Measurements from ENCODE around the gene NAA80.

The NAA80 gene

GRCh38 chr3:50322115-50322385, 22.8 kb upstream of the NAA80 start:
- no peaks in the 10 kb centered on the region for H3K27me3 ChIP-seq (ENCODE audit: control insufficient read depth in 5 of 5, insufficient read depth in 4 of 5, low read length in 5 of 5)
- H3K27ac ChIP-seq (ENCODE audit: low read depth, low read length) = peak overlapping the region; percentile 86
- H3K9ac ChIP-seq (ENCODE audit: low read length in 5 of 5) = peak overlapping the region in 3 of 5 donors; percentile 62 to 95 (median 76)
- H3K36me3 ChIP-seq (ENCODE audit: control insufficient read depth in 5 of 5, insufficient read depth in 5 of 5, low read length in 5 of 5) = peaks cover 0 to 43% (median 38%) of the 10 kb centered on the region in 5 donors
- H3K9me3 ChIP-seq (ENCODE audit: control insufficient read depth in 5 of 5, low read length in 5 of 5) = no peaks in the 10 kb centered on the region
- peaks cover 28 to 81% (median 78%) of the 10 kb centered on the region in 5 donors for H3K4me1 ChIP-seq (ENCODE audit: control insufficient read depth in 5 of 5, insufficient read depth in 5 of 5, low read length in 5 of 5)
- peak overlapping the region; percentile 46 to 95 (median 79) for H3K4me3 ChIP-seq (ENCODE audit: low read depth in 1 of 5, low read length in 5 of 5)

GRCh38 chr3:50321336-50322114, 22.3 kb upstream of the NAA80 start:
- H3K9me3 ChIP-seq (ENCODE audit: control insufficient read depth in 5 of 5, low read length in 5 of 5) = no peaks in the 10 kb centered on the region
- H3K36me3 ChIP-seq (ENCODE audit: control insufficient read depth in 5 of 5, insufficient read depth in 5 of 5, low read length in 5 of 5) = peaks cover 0 to 48% (median 43%) of the 10 kb centered on the region in 5 donors
- peak overlapping the region; percentile 59 to 95 (median 79) for H3K4me3 ChIP-seq (ENCODE audit: low read depth in 1 of 5, low read length in 5 of 5)
- peaks cover 29 to 82% (median 77%) of the 10 kb centered on the region in 5 donors for H3K4me1 ChIP-seq (ENCODE audit: control insufficient read depth in 5 of 5, insufficient read depth in 5 of 5, low read length in 5 of 5)
- H3K27me3 ChIP-seq (ENCODE audit: control insufficient read depth in 5 of 5, insufficient read depth in 4 of 5, low read length in 5 of 5) = no peaks in the 10 kb centered on the region
- peak overlapping the region; percentile 86 for H3K27ac ChIP-seq (ENCODE audit: low read depth, low read length)
- H3K9ac ChIP-seq (ENCODE audit: low read length in 5 of 5) = peak overlapping the region in 4 of 5 donors; percentile 76 to 95 (median 84)

- peak overlapping the region; percentile 72 to 95 (median 84) for H3K9ac ChIP-seq (ENCODE audit: low read length in 5 of 5)
- peak overlapping the region; percentile 86 for H3K27ac ChIP-seq (ENCODE audit: low read depth, low read length)
- peak overlapping the region; percentile 76 to 97 (median 81) for H3K4me3 ChIP-seq (ENCODE audit: low read depth in 1 of 5, low read length in 5 of 5)
- no peaks in the 10 kb centered on the region for H3K27me3 ChIP-seq (ENCODE audit: control insufficient read depth in 5 of 5, insufficient read depth in 4 of 5, low read length in 5 of 5)
- no peaks in the 10 kb centered on the region for H3K9me3 ChIP-seq (ENCODE audit: control insufficient read depth in 5 of 5, low read length in 5 of 5)
- H3K4me1 ChIP-seq (ENCODE audit: control insufficient read depth in 5 of 5, insufficient read depth in 5 of 5, low read length in 5 of 5) = peaks cover 29 to 86% (median 77%) of the 10 kb centered on the region in 5 donors
- peaks cover 0 to 47% (median 44%) of the 10 kb centered on the region in 5 donors for H3K36me3 ChIP-seq (ENCODE audit: control insufficient read depth in 5 of 5, insufficient read depth in 5 of 5, low read length in 5 of 5)
Measured at GRCh38 chr3:50320853-50321335, 21.7 kb upstream of the NAA80 start.

GRCh38 chr3:50319894-50320625, 20.9 kb upstream of the NAA80 start:
- Histone ChIP-seq H3K9ac (ENCODE audit: low read length in 5 of 5) (peak overlapping the region; percentile 72 to 95 (median 84)), H3K36me3 (ENCODE audit: control insufficient read depth in 5 of 5, insufficient read depth in 5 of 5, low read length in 5 of 5) (peaks cover 0 to 46% (median 44%) of the 10 kb centered on the region in 5 donors), H3K4me3 (ENCODE audit: low read depth in 1 of 5, low read length in 5 of 5) (peak overlapping the region; percentile 76 to 97 (median 81)), H3K4me1 (ENCODE audit: control insufficient read depth in 5 of 5, insufficient read depth in 5 of 5, low read length in 5 of 5) (peaks cover 31 to 83% (median 73%) of the 10 kb centered on the region in 5 donors), H3K9me3 (ENCODE audit: control insufficient read depth in 5 of 5, low read length in 5 of 5) (no peaks in the 10 kb centered on the region), H3K27ac (ENCODE audit: low read depth, low read length) (peak overlapping the region; percentile 86), H3K27me3 (ENCODE audit: control insufficient read depth in 5 of 5, insufficient read depth in 4 of 5, low read length in 5 of 5) (no peaks in the 10 kb centered on the region)

GRCh38 chr3:50319181-50319893, 20.1 kb upstream of the NAA80 start:
- Histone ChIP-seq H3K9ac (ENCODE audit: low read length in 5 of 5) (peak overlapping the region in 2 of 5 donors; percentile 10 to 53), H3K4me1 (ENCODE audit: control insufficient read depth in 5 of 5, insufficient read depth in 5 of 5, low read length in 5 of 5) (peaks cover 28 to 84% (median 73%) of the 10 kb centered on the region in 5 donors), H3K4me3 (ENCODE audit: low read depth in 1 of 5, low read length in 5 of 5) (peak overlapping the region; percentile 22 to 95 (median 79)), H3K9me3 (ENCODE audit: control insufficient read depth in 5 of 5, low read length in 5 of 5) (no peaks in the 10 kb centered on the region), H3K36me3 (ENCODE audit: control insufficient read depth in 5 of 5, insufficient read depth in 5 of 5, low read length in 5 of 5) (peaks cover 0 to 54% (median 49%) of the 10 kb centered on the region in 5 donors), H3K27ac (ENCODE audit: low read depth, low read length) (no peak overlapping the region), H3K27me3 (ENCODE audit: control insufficient read depth in 5 of 5, insufficient read depth in 4 of 5, low read length in 5 of 5) (no peaks in the 10 kb centered on the region)

- H3K4me1 ChIP-seq (ENCODE audit: control insufficient read depth in 5 of 5, insufficient read depth in 5 of 5, low read length in 5 of 5) = peaks cover 26 to 82% (median 71%) of the 10 kb centered on the region in 5 donors
- H3K27me3 ChIP-seq (ENCODE audit: control insufficient read depth in 5 of 5, insufficient read depth in 4 of 5, low read length in 5 of 5) = no peaks in the 10 kb centered on the region
- H3K9ac ChIP-seq (ENCODE audit: low read length in 5 of 5) = peak overlapping the region in 2 of 5 donors; percentile 10 to 53
- H3K36me3 ChIP-seq (ENCODE audit: control insufficient read depth in 5 of 5, insufficient read depth in 5 of 5, low read length in 5 of 5) = peaks cover 0 to 54% (median 49%) of the 10 kb centered on the region in 5 donors
- H3K9me3 ChIP-seq (ENCODE audit: control insufficient read depth in 5 of 5, low read length in 5 of 5) = no peaks in the 10 kb centered on the region
- H3K27ac ChIP-seq (ENCODE audit: low read depth, low read length) = no peak overlapping the region
- peak overlapping the region in 4 of 5 donors; percentile 22 to 95 (median 80) for H3K4me3 ChIP-seq (ENCODE audit: low read depth in 1 of 5, low read length in 5 of 5)
Measured at GRCh38 chr3:50318615-50319014, 19.4 kb upstream of the NAA80 start.

- no peaks in the 10 kb centered on the region for H3K9me3 ChIP-seq (ENCODE audit: control insufficient read depth in 5 of 5, low read length in 5 of 5)
- H3K4me1 ChIP-seq (ENCODE audit: control insufficient read depth in 5 of 5, insufficient read depth in 5 of 5, low read length in 5 of 5) = peaks cover 26 to 77% (median 66%) of the 10 kb centered on the region in 5 donors
- H3K36me3 ChIP-seq (ENCODE audit: control insufficient read depth in 5 of 5, insufficient read depth in 5 of 5, low read length in 5 of 5) = peaks cover 0 to 54% (median 49%) of the 10 kb centered on the region in 5 donors
- H3K9ac ChIP-seq (ENCODE audit: low read length in 5 of 5) = peak overlapping the region in 2 of 5 donors; percentile 28 to 33
- no peaks in the 10 kb centered on the region for H3K27me3 ChIP-seq (ENCODE audit: control insufficient read depth in 5 of 5, insufficient read depth in 4 of 5, low read length in 5 of 5)
- H3K4me3 ChIP-seq (ENCODE audit: low read depth in 1 of 5, low read length in 5 of 5) = peak overlapping the region in 2 of 5 donors; percentile 79 to 81
- H3K27ac ChIP-seq (ENCODE audit: low read depth, low read length) = no peak overlapping the region
Measured at GRCh38 chr3:50318163-50318562, 19.0 kb upstream of the NAA80 start.

- H3K4me3 ChIP-seq (ENCODE audit: low read depth in 1 of 5, low read length in 5 of 5) = no peak overlapping the region
- H3K36me3 ChIP-seq (ENCODE audit: control insufficient read depth in 5 of 5, insufficient read depth in 5 of 5, low read length in 5 of 5) = peaks cover 0 to 54% (median 49%) of the 10 kb centered on the region in 5 donors
- H3K9me3 ChIP-seq (ENCODE audit: control insufficient read depth in 5 of 5, low read length in 5 of 5) = no peaks in the 10 kb centered on the region
- no peaks in the 10 kb centered on the region for H3K27me3 ChIP-seq (ENCODE audit: control insufficient read depth in 5 of 5, insufficient read depth in 4 of 5, low read length in 5 of 5)
- peak overlapping the region in 1 of 5 donors; percentile 53 for H3K9ac ChIP-seq (ENCODE audit: low read length in 5 of 5)
- peaks cover 26 to 68% (median 57%) of the 10 kb centered on the region in 5 donors for H3K4me1 ChIP-seq (ENCODE audit: control insufficient read depth in 5 of 5, insufficient read depth in 5 of 5, low read length in 5 of 5)
- H3K27ac ChIP-seq (ENCODE audit: low read depth, low read length) = peak overlapping the region; percentile 23
Measured at GRCh38 chr3:50317300-50317699, 18.1 kb upstream of the NAA80 start.

- H3K9ac ChIP-seq (ENCODE audit: low read length in 5 of 5) = peak overlapping the region in 1 of 5 donors; percentile 53
- peaks cover 0 to 54% (median 49%) of the 10 kb centered on the region in 5 donors for H3K36me3 ChIP-seq (ENCODE audit: control insufficient read depth in 5 of 5, insufficient read depth in 5 of 5, low read length in 5 of 5)
- peak overlapping the region; percentile 23 for H3K27ac ChIP-seq (ENCODE audit: low read depth, low read length)
- H3K27me3 ChIP-seq (ENCODE audit: control insufficient read depth in 5 of 5, insufficient read depth in 4 of 5, low read length in 5 of 5) = no peaks in the 10 kb centered on the region
- H3K4me3 ChIP-seq (ENCODE audit: low read depth in 1 of 5, low read length in 5 of 5) = no peak overlapping the region
- H3K4me1 ChIP-seq (ENCODE audit: control insufficient read depth in 5 of 5, insufficient read depth in 5 of 5, low read length in 5 of 5) = peaks cover 26 to 63% (median 52%) of the 10 kb centered on the region in 5 donors
- no peaks in the 10 kb centered on the region for H3K9me3 ChIP-seq (ENCODE audit: control insufficient read depth in 5 of 5, low read length in 5 of 5)
Measured at GRCh38 chr3:50316657-50317242, 17.5 kb upstream of the NAA80 start.

Measured in subcutaneous abdominal adipose tissue (tissue), 5 donors.